SK-N-SH (cell line): ENCODE data around the gene PTPN9. TPM values are rescaled to one million over a fixed set of nuclear protein-coding genes. Genes with fewer than 3 reads are reported as not detected.
A peak's percentile ranks its signal among the peaks of the same experiment; 100 is the strongest.

Experiments used
- CTCF ChIA-PET: fragments of 300-600, 350-600 bp; formaldehyde crosslinking; extraction: SDS; loops from one replicate; lab custom pipeline; 2021; lab: Yijun Ruan, JAX
- POLR2A ChIA-PET: fragments of 350-600 bp; sonication (Branson Sonifier 250); formaldehyde crosslinking; extraction: SDS; loops from one replicate; lab custom pipeline; 2020; ENCODE audit warnings: antibody characterized with exemption, inconsistent platforms; lab: Yijun Ruan, JAX
- DNase-seq: peaks from one replicate; pipeline ENCODE4 v3.0.0; 2012
- H2AFZ ChIP-seq: fragments of 200-600 bp; sonication (generic); 2 replicates; pipeline ENCODE4 v1.8.1; 2016; ENCODE audit warnings: antibody characterized with exemption, mild to moderate bottlenecking, low read depth
- H3F3A ChIP-seq: fragments of 200-600 bp; sonication (generic); replicated peaks from 2 replicates; pipeline ENCODE3; 2016; ENCODE audit warnings: antibody characterized with exemption, mild to moderate bottlenecking; ENCODE audit not compliant: insufficient read depth
- H3K27ac ChIP-seq, 2 experiments: fragments of 200-500 bp in 1 of 2; fragments of 200-600 bp in 1 of 2; sonication (Bioruptor generic) in 1 of 2; sonication (generic), shearing (Covaris generic) in 1 of 2; 2 replicates each; pipeline versions ENCODE4 v1.5.1 to v1.6.1; 2014 to 2016; ENCODE audit warnings: low read depth in 2 of 2, inconsistent platforms in 1 of 2, low read length in 1 of 2, mild to moderate bottlenecking in 1 of 2, mixed read lengths in 1 of 2
- H3K27me3 ChIP-seq: fragments of 200-600 bp; sonication (generic), shearing (Covaris generic); 2 replicates; pipeline ENCODE4 v1.6.1; 2016; ENCODE audit warnings: mixed run types; ENCODE audit not compliant: insufficient read depth
- H3K36me3 ChIP-seq, 2 experiments: fragments of 200-500 bp in 1 of 2; fragments of 200-600 bp in 1 of 2; sonication (Bioruptor generic) in 1 of 2; sonication (generic) in 1 of 2; replicated peaks in 1 of 2; 2 replicates each; pipeline versions ENCODE3 to v1.5.1; 2014 to 2016; ENCODE audit warnings: low read length in 1 of 2, mild to moderate bottlenecking in 1 of 2; ENCODE audit not compliant: insufficient read depth in 2 of 2, control insufficient read depth in 1 of 2
- H3K4me1 ChIP-seq, 2 experiments: fragments of 200-500 bp in 1 of 2; fragments of 200-600 bp in 1 of 2; sonication (Bioruptor generic) in 1 of 2; sonication (generic), shearing (Covaris generic) in 1 of 2; 2 replicates each; pipeline versions ENCODE4 v1.5.1 to v1.6.1; 2014 to 2016; ENCODE audit warnings: low read depth in 1 of 2, low read length in 1 of 2, mixed run types in 1 of 2; ENCODE audit not compliant: insufficient read depth in 2 of 2, control insufficient read depth in 1 of 2
- H3K4me2 ChIP-seq: fragments of 200-600 bp; sonication (generic), shearing (Covaris generic); 2 replicates; pipeline ENCODE4 v1.6.1; 2017; ENCODE audit warnings: mixed run types
- H3K4me3 ChIP-seq, 2 experiments: fragments of 200-500 bp in 1 of 2; fragments of 200-600 bp in 1 of 2; sonication (Bioruptor generic) in 1 of 2; sonication (generic), shearing (Covaris generic) in 1 of 2; 2 replicates each; pipeline versions ENCODE4 v1.5.1 to v1.8.1; 2014 to 2016; ENCODE audit warnings: low read depth in 2 of 2, inconsistent platforms in 1 of 2, low read length in 1 of 2, mild to moderate bottlenecking in 1 of 2, mixed read lengths in 1 of 2, moderate library complexity in 1 of 2
- H3K79me2 ChIP-seq: fragments of 200-600 bp; sonication (generic); 2 replicates; pipeline ENCODE4 v1.8.1; 2017; ENCODE audit warnings: mild to moderate bottlenecking; ENCODE audit not compliant: insufficient read depth
- H3K9ac ChIP-seq: fragments of 200-600 bp; sonication (generic); 2 replicates; pipeline ENCODE4 v1.6.1; 2017; ENCODE audit warnings: mixed run types
- H3K9me2 ChIP-seq: fragments of 200-600 bp; sonication (generic); 2 replicates; pipeline ENCODE4 v1.6.1; 2017; ENCODE audit warnings: mixed run types
- H3K9me3 ChIP-seq: fragments of 200-600 bp; sonication (generic); 2 replicates; pipeline ENCODE4 v1.6.1; 2017; ENCODE audit warnings: mixed run types, mild to moderate bottlenecking, moderate library complexity
- H4K20me1 ChIP-seq: fragments of 200-600 bp; sonication (generic); 2 replicates; pipeline ENCODE4 v1.6.1; 2017; ENCODE audit warnings: mild to moderate bottlenecking, mixed run types; ENCODE audit not compliant: insufficient read depth
- CHD2 ChIP-seq: fragments of 150-350 bp; IDR thresholded peaks from 2 replicates; pipeline ENCODE4 v1.6.1; 2018; ENCODE audit warnings: low read length; ENCODE audit not compliant: partially characterized antibody
- CTCF ChIP-seq: fragments of 200-600 bp; sonication (generic); IDR thresholded peaks from 2 replicates; pipeline ENCODE4 v1.6.1; 2017; ENCODE audit warnings: antibody characterized with exemption, mild to moderate bottlenecking, moderate library complexity
- ELF1 ChIP-seq: IDR thresholded peaks from 2 replicates; pipeline ENCODE4 v1.4.0; 2012
- EP300 ChIP-seq, 2 experiments: IDR thresholded peaks; 2 replicates each; pipeline versions ENCODE4 v1.4.0 to v1.6.1; 2012; ENCODE audit warnings: borderline replicate concordance in 1 of 2, low read depth in 1 of 2, low read length in 1 of 2
- EZH2phosphoT487 ChIP-seq: fragments of 200-600 bp; sonication (generic); IDR thresholded peaks from 2 replicates; pipeline ENCODE4 v1.6.1; 2017; ENCODE audit warnings: low read depth, mixed run types, mild to moderate bottlenecking, antibody characterized with exemption, moderate library complexity, borderline replicate concordance
- FOXJ3 ChIP-seq: sonication (generic); formaldehyde crosslinking; IDR thresholded peaks from 2 replicates; pipeline ENCODE4 v1.5.1; 2020; ENCODE audit warnings: mild to moderate bottlenecking, missing genetic modification reagents
- GABPA ChIP-seq: IDR thresholded peaks from 2 replicates; pipeline ENCODE4 v1.4.0; 2012; ENCODE audit warnings: low read depth, mild to moderate bottlenecking
- GATA2 ChIP-seq: sonication (generic); formaldehyde crosslinking; IDR thresholded peaks from 2 replicates; pipeline ENCODE4 v1.5.0; 2020; ENCODE audit warnings: mild to moderate bottlenecking, missing genetic modification reagents
- JUND ChIP-seq: IDR thresholded peaks from 2 replicates; pipeline ENCODE4 v1.4.0; 2012
- MEF2A ChIP-seq: IDR thresholded peaks from 2 replicates; pipeline ENCODE4 v1.4.0; 2012; ENCODE audit warnings: low read depth, borderline replicate concordance
- NFIC ChIP-seq: IDR thresholded peaks from 2 replicates; pipeline ENCODE4 v1.4.0; 2012; ENCODE audit warnings: borderline replicate concordance
- NRF1 ChIP-seq: IDR thresholded peaks from 2 replicates; pipeline ENCODE4 v1.6.1; 2012; ENCODE audit warnings: low read depth, mild to moderate bottlenecking, low read length
- RCOR1 ChIP-seq: fragments of 150-350 bp; IDR thresholded peaks from 2 replicates; pipeline ENCODE4 v1.6.1; 2017; ENCODE audit warnings: antibody characterized with exemption, low read length
- SIN3A ChIP-seq: IDR thresholded peaks from 2 replicates; pipeline ENCODE4 v1.6.1; 2012; ENCODE audit warnings: low read depth, mild to moderate bottlenecking, low read length, moderate library complexity, borderline replicate concordance
- SMC3 ChIP-seq: IDR thresholded peaks from 2 replicates; pipeline ENCODE4 v1.6.1; 2012; ENCODE audit warnings: low read depth, low read length, improper control_type of control experiment
- TAF1 ChIP-seq: IDR thresholded peaks from 2 replicates; pipeline ENCODE4 v1.6.1; 2012; ENCODE audit warnings: low read depth, mild to moderate bottlenecking, low read length, moderate library complexity, borderline replicate concordance
- TCF12 ChIP-seq: IDR thresholded peaks from 2 replicates; pipeline ENCODE4 v1.4.0; 2012
- YY1 ChIP-seq: IDR thresholded peaks from 2 replicates; pipeline ENCODE4 v1.4.0; 2012; ENCODE audit warnings: low read depth, mild to moderate bottlenecking
- WGBS: methylation state at CpG from one replicate; pipeline ENCODE4 v1.1.6; 2017; ENCODE audit warnings: low lambda C conversion rate; 5-methylcytosine and 5-hydroxymethylcytosine counted together
- polyA plus RNA-seq, 3 experiments: library from polyadenylated mRNA; depleted of rRNA; stranded (reverse); fragments of >200 nt; gene quantifications; 2 replicates each; pipeline ENCODE4 v1.2.3, GENCODE V29; 2012

The PTPN9 gene
- polyA plus RNA-seq, 1 of the 3 experiments (the other 2 are of a cell fraction): 25.9 TPM

- POLR2A ChIA-PET: no interaction called here
- 91% methylated on average over 8 of the region's 8 CpGs for WGBS
- H3K4me2 ChIP-seq: no peak overlapping the region
- H4K20me1 ChIP-seq: no peaks in the 10 kb centered on the region
- H3K4me3 ChIP-seq: no peak overlapping the region
- H3K9me3 ChIP-seq: no peaks in the 10 kb centered on the region
- H3K9me2 ChIP-seq: no peaks in the 10 kb centered on the region
- CTCF ChIA-PET: no interaction called here
- no peak overlapping the region for H3K9ac ChIP-seq
- no peak for TF ChIP-seq NFIC
- no peak for TF ChIP-seq EP300 (IDR thresholded peaks at IDR 0.05; ENCODE audit: borderline replicate concordance in 1 of 2, low read depth in 1 of 2, low read length in 1 of 2)
- TF ChIP-seq CHD2: no peak
- TF ChIP-seq ELF1: no peak
- TF ChIP-seq SMC3: no peak
- TF ChIP-seq CTCF: no peak
- TF ChIP-seq SIN3A: no peak
- H3K27ac ChIP-seq: no peak overlapping the region
- no peak for DNase-seq
- H3F3A ChIP-seq: no peaks in the 10 kb centered on the region
- no peaks in the 10 kb centered on the region for H3K27me3 ChIP-seq
- H3K36me3 ChIP-seq: peaks cover 42 to 46% of the 10 kb centered on the region in 2 experiments
- no peak overlapping the region for H2AFZ ChIP-seq
- H3K79me2 ChIP-seq: no peaks in the 10 kb centered on the region
- H3K4me1 ChIP-seq: no peaks in the 10 kb centered on the region
Measured at GRCh38 chr15:75606026-75606425, 26.9 kb upstream of the PTPN9 start.

GRCh38 chr15:75599401-75599800 is 20.3 kb upstream of the PTPN9 start:
- Histone ChIP-seq H3K4me3 (no peak overlapping the region), H3K79me2 (0 out of 2 replicates have a peak, but pooled peaks cover 3% of the 10 kb centered on the region), H3K4me2 (no peak overlapping the region), H3K4me1 (no peaks in the 10 kb centered on the region), H3K9ac (no peak overlapping the region)
- ChIA-PET POLR2A (no interaction called here), CTCF (interaction anchor here (0.6 to 1.0 kb wide), 2 partner anchors 19 to 91 kb away, joined by 3 read pairs; no protein-coding TSS in a partner anchor)
- TF ChIP-seq ELF1 (no peak), GABPA (no peak), TCF12 (no peak), FOXJ3 (CRISPR knock-in tag) (no peak), NRF1 (no peak), YY1 (no peak), CTCF (no peak), NFIC (no peak), EP300 (IDR thresholded peaks at IDR 0.05; ENCODE audit: borderline replicate concordance in 1 of 2, low read depth in 1 of 2, low read length in 1 of 2) (no peak), GATA2 (CRISPR knock-in tag) (no peak), SMC3 (no peak), JUND (no peak), EZH2phosphoT487 (no peak), RCOR1 (no peak), MEF2A (no peak), TAF1 (no peak)
- TF ChIP-seq, all 33 proteins: peak for 0
- Histone ChIP-seq H3K9me3 (no peaks in the 10 kb centered on the region), H3K27me3 (no peaks in the 10 kb centered on the region), H3F3A (no peaks in the 10 kb centered on the region), H2AFZ (no peak overlapping the region), H3K27ac (peak overlapping the region in 1 of 2 experiments; percentile 14; a peak in 1 of 4 replicates), H4K20me1 (no peaks in the 10 kb centered on the region), H3K36me3 (peaks cover 34 to 41% of the 10 kb centered on the region in 2 experiments), H3K9me2 (no peaks in the 10 kb centered on the region)
- 45% methylated on average over 2 of the region's 2 CpGs for WGBS
- DNase-seq: no peak
